Psoas muscle (tissue), 8 donors: ENCODE measurements around the gene RTP5. TPM values are rescaled to one million over a fixed set of nuclear protein-coding genes. Genes with fewer than 3 reads are reported as not detected.

Source experiments
- ATAC-seq, 4 donors: fragments of 200-7000 bp; cut with Tn5 transposase; one replicate each; pipeline ENCODE4 v1.9.1; 2020; ENCODE audit warnings: moderate library complexity in 3 of 4, mild to moderate bottlenecking in 2 of 4
- DNase-seq, 2 donors: peaks; one replicate each; pipeline ENCODE4 v3.0.0-alpha.2; 2020
- H3K27ac ChIP-seq: fragments of 200-600 bp; one replicate; pipeline ENCODE4 v1.8.0; 2022
- H3K27me3 ChIP-seq, 3 donors: fragments of 200-600 bp in 1 of 3; one replicate each; pipeline versions ENCODE4 v1.6.1 to v1.8.0; 2013 to 2022; ENCODE audit warnings: low read length in 2 of 3, mild to moderate bottlenecking in 2 of 3, moderate library complexity in 1 of 3; ENCODE audit not compliant: insufficient read depth in 3 of 3
- H3K36me3 ChIP-seq, 2 donors: fragments of 200-600 bp in 1 of 2; one replicate each; pipeline versions ENCODE4 v1.6.1 to v1.8.0; 2013 to 2022; ENCODE audit warnings: low read depth in 1 of 2, mild to moderate bottlenecking in 1 of 2, moderate library complexity in 1 of 2; ENCODE audit not compliant: insufficient read depth in 1 of 2
- H3K4me1 ChIP-seq: fragments of 200-600 bp; one replicate; pipeline ENCODE4 v1.8.0; 2022
- H3K4me3 ChIP-seq: fragments of 200-600 bp; one replicate; pipeline ENCODE4 v1.8.0; 2022; ENCODE audit warnings: mild to moderate bottlenecking
- H3K9me3 ChIP-seq: fragments of 200-600 bp; one replicate; pipeline ENCODE4 v1.8.0; 2022
- WGBS, 3 donors: extraction: QIAGEN DNeasy Blood & Tissue Kit; methylation state at CpG; one replicate each; pipeline versions ENCODE4 v1.1.6 to v1.1.7; 2013; 5-methylcytosine and 5-hydroxymethylcytosine counted together
- intact Hi-C, 2 donors: fragments of 100-400 bp; cut with DNase I; formaldehyde crosslinking; loops; one replicate each; pipeline versions ENCODE4 v1.11.0 to v1.14.2; 2022
- polyA plus RNA-seq, 3 donors: library from polyadenylated mRNA; stranded (reverse); fragments of 200-250 nt; gene quantifications; one replicate each; pipeline ENCODE4 v1.2.3, GENCODE V29; 2013
- total RNA-seq, 4 donors: library from RNA; stranded (reverse); fragmentation: NEBNext Ultra II Directional in 2 of 4; extraction: Animal tissue kit (Norgen Biotek cat#: 25700) in 2 of 4; gene quantifications; one replicate each; pipeline versions ENCODE4 v1.2.1 to v1.2.4, GENCODE V29; 2021 to 2023
- TF ChIP-seq, protein P1 (sequence below): fragments of 200-600 bp; IDR thresholded peaks from one replicate; pipeline ENCODE4 v1.8.0; 2022; ENCODE audit warnings: antibody characterized with exemption
- donor health status: healthy with polysubstance abuse.
- donor health status: DM: no; HTN: no; CAD: no; lungs with moderate emphysema.
- donor health status: Bipolar disorder and iron deficiency.
- donor health status: healthy.
- donor health status: DM: yes; HTN: yes; CAD: no.
- donor health status: DM: no; HTN: no; CAD: no.
- donor health status: DM: no; HTN: no; CAD: no.
- donor health status: DM: yes; HTN: yes; CAD: no.

Gene RTP5
- total and polyA plus RNA-seq, 7 donors: 0.01 TPM; not detected in 6

DNA sequence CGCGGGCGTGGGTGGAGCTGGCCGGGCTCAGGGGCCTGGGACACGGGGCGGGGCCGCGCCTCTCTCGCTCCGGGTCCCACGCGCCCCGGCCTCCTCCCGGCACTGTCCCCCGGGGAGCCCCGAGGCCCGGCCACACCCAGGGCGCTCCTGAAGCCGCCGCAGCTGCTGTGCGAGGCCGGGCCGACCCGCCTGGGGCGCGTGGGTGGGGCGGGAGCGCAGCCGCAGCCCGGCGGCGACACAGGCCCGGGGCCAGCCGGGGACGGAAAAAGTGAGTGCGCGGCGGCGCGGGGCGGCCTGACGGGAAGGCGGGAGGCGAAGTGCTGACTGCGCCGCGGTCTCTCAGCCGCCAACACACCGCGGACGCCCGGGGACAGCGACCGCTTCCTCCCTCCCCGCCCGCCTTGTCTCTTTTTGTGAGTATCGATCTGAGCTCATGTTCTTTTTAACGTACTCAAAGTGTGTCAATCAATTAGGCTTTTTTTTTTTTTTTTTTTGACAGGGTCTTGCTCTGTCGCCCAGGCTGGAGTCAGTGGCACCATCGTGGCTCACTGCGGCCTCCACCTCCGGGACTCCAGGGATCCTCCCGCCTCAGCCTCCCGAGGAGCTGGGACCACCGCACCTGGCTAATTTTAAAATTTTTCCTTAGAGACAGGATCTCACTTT, 25.3 kb upstream of the RTP5 start:
- H3K27me3 ChIP-seq: no peaks in the 10 kb centered on the region
- peak; percentile 74 to 85 for DNase-seq
- H3K9me3 ChIP-seq: no peaks in the 10 kb centered on the region
- H3K27ac ChIP-seq: no peak overlapping the region
- 4 to 6% (median 6%) methylated on average over 42 to 65 of the region's 65 CpGs for WGBS, 3 donors
- H3K4me3 ChIP-seq: peak overlapping the region; percentile 60
- no peaks in the 10 kb centered on the region for H3K4me1 ChIP-seq
- intact Hi-C loops: no loop called here
- H3K36me3 ChIP-seq: no peaks in the 10 kb centered on the region
- TF ChIP-seq, protein P1, sequence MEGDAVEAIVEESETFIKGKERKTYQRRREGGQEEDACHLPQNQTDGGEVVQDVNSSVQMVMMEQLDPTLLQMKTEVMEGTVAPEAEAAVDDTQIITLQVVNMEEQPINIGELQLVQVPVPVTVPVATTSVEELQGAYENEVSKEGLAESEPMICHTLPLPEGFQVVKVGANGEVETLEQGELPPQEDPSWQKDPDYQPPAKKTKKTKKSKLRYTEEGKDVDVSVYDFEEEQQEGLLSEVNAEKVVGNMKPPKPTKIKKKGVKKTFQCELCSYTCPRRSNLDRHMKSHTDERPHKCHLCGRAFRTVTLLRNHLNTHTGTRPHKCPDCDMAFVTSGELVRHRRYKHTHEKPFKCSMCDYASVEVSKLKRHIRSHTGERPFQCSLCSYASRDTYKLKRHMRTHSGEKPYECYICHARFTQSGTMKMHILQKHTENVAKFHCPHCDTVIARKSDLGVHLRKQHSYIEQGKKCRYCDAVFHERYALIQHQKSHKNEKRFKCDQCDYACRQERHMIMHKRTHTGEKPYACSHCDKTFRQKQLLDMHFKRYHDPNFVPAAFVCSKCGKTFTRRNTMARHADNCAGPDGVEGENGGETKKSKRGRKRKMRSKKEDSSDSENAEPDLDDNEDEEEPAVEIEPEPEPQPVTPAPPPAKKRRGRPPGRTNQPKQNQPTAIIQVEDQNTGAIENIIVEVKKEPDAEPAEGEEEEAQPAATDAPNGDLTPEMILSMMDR: peak; percentile 10
- ATAC-seq: peak; percentile 79 to 94 (median 89)

DNA sequence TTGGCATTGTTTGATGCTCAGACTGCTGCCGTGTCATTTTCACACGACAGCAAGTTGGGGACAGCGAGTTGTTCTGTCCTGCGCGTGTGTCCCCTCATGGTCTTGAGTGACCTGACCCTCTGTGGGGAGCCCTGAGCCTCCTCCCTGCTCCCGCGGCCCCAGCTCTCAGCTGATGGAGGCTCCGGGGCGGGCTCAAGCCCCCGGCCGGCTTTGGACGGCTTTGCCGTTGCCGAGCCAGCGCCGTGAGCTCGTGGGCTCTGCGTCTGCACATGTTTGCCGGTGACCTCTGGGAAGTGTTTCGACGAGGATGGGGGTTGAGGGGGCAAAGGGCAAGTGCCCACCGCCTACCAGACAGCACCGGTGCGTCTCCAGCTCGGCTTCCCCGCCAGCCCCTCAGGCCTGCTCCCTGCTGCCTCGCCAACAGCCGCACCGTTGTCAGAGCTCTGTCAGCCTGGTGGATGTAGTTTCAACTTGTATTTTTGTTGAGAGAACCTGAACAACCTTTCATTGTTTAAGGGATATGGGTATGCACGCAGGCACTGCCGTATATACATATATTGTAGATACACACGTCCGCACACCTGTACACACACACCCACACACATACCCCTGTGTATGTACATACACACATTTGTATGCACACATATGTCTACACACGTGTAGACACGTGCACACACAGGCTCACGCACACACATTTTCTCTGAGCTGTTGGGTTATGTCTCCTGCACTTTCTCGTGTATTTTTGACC, 24.5 kb upstream of the RTP5 start:
- no peak for DNase-seq
- H3K27me3 ChIP-seq: no peaks in the 10 kb centered on the region

DNA sequence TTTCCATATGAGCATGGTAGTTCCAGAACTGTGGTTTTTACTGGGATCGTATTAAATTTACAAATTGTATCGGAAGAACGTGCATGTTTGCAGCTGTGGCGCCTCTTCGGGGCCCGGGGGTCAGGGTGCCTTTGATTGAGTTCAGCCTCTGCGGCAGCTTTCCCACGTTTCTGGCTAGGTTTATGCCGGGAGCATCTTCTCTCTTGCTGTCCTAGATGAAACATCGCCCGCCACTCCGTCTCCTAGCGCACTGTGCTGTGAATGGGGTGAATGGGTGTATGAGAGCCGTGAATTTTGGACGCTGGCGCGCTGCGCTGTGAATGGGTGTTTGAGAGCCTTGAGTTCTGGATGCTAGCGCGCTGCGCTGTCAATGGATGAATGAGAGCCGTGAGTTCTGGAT, 23.1 kb upstream of the RTP5 start:
- Histone ChIP-seq H3K9me3 (no peaks in the 10 kb centered on the region), H3K27me3 (no peaks in the 10 kb centered on the region), H3K27ac (no peak overlapping the region), H3K4me3 (no peak overlapping the region), H3K4me1 (no peaks in the 10 kb centered on the region), H3K36me3 (no peaks in the 10 kb centered on the region)
- DNase-seq (no peak), ATAC-seq (no peak)
- 79 to 83% (median 82%) methylated on average over 22 of the region's 22 CpGs for WGBS, 3 donors
- TF ChIP-seq, protein P1: no peak
- intact Hi-C loops: no loop called here

More for the DNA sequence above, 24.5 kb upstream of the RTP5 start:
- intact Hi-C loops: no loop called here
- no peak for ATAC-seq
- peak overlapping the region; percentile 60 for H3K4me3 ChIP-seq
- no peak overlapping the region for H3K27ac ChIP-seq
- no peaks in the 10 kb centered on the region for H3K9me3 ChIP-seq
- no peaks in the 10 kb centered on the region for H3K36me3 ChIP-seq
- H3K4me1 ChIP-seq: no peaks in the 10 kb centered on the region
- 78 to 82% (median 80%) methylated on average over 37 of the region's 37 CpGs for WGBS, 3 donors
- TF ChIP-seq, protein P1: no peak

DNA sequence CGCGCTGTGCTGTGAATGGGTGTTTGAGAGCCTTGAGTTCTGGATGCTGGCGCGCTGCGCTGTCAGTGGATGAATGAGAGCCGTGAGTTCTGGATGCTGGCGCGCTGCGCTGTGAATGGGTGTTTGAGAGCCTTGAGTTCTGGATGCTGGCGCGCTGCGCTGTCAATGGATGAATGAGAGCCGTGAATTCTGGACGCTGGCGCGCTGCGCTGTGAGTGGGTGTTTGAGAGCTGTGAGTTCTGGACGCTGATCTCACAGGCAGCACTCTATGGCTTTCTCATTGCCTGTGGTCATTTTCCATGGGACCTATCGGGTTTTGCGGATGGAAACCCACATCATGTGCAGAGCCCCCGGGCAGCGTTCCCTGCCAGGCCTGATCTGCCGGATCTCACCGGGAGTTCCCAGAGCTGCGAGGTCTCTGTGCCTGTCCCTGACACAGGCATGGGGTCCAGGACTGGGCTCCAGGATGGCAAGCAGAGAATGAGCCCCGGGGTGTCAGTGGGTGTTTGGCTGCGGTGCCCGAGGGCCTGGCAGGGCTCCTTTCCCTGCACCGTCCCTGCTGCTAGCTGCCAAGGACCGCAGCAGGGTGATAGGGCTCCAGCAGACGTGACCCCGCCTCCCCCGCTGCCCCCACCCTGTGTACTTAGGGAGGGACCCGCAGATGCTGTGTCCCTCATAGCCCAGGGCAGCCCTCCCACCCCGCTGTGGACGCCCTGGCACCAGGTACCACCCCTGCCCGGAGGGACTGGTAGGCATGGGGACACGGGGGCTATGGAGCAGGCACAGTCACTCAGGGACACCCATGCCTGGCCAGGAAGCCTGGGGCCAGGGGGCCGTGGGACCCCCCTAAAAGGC, 20.5 kb upstream of the RTP5 start:
- intact Hi-C loops: no loop called here
- H3K36me3 ChIP-seq: no peaks in the 10 kb centered on the region
- TF ChIP-seq, protein P1: no peak
- no peak overlapping the region for H3K4me3 ChIP-seq
- DNase-seq: no peak
- H3K4me1 ChIP-seq: no peaks in the 10 kb centered on the region
- WGBS, 3 donors: 82 to 84% (median 83%) methylated on average over 39 of the region's 39 CpGs
- H3K27me3 ChIP-seq: no peaks in the 10 kb centered on the region
- no peaks in the 10 kb centered on the region for H3K9me3 ChIP-seq
- no peak overlapping the region for H3K27ac ChIP-seq
- ATAC-seq: no peak
